ENCODE results near the gene GGT5.

DNA sequence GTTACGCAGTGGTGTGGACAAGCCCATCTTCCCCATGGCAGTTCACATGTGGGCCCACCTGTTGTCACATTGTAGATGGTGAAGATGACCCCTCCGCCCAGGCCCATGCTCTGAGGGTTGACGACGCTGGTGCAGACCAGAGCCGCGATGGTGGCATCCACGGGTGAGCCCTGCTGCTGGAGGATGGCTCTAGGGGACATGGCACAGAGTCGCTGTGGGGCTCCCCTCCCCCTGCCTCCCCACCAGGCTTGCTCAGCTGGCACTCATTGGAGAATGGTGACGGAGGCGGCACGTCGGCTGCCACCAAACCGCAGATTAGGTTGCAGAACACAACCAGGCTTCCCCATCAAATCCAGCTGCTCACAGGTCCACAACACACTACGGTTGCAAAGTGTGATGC is 11.1 kb downstream of the GGT5 start:
- TF ChIP-seq, protein P1, sequence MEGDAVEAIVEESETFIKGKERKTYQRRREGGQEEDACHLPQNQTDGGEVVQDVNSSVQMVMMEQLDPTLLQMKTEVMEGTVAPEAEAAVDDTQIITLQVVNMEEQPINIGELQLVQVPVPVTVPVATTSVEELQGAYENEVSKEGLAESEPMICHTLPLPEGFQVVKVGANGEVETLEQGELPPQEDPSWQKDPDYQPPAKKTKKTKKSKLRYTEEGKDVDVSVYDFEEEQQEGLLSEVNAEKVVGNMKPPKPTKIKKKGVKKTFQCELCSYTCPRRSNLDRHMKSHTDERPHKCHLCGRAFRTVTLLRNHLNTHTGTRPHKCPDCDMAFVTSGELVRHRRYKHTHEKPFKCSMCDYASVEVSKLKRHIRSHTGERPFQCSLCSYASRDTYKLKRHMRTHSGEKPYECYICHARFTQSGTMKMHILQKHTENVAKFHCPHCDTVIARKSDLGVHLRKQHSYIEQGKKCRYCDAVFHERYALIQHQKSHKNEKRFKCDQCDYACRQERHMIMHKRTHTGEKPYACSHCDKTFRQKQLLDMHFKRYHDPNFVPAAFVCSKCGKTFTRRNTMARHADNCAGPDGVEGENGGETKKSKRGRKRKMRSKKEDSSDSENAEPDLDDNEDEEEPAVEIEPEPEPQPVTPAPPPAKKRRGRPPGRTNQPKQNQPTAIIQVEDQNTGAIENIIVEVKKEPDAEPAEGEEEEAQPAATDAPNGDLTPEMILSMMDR (IDR thresholded peaks at IDR 0.05; ENCODE audit: low read length) = no peak
- TF ChIP-seq EZH2 (optimal IDR thresholded peaks at IDR 0.05; ENCODE audit: low read depth, low read length) (no peak), EZH2phosphoT487 (IDR thresholded peaks at IDR 0.05; ENCODE audit: low read length) (no peak)

Data from MM.1S (cell line).